GM12874 (cell line): ENCODE measurements around the gene CPN1.

Experiments
- TF ChIP-seq, protein P1 (sequence below): IDR thresholded peaks from 2 replicates; pipeline ENCODE4 v1.5.1; 2011; ENCODE audit warnings: low read depth, mild to moderate bottlenecking, control low read depth, low read length, moderate library complexity; ENCODE audit not compliant: insufficient read depth

The CPN1 gene

DNA sequence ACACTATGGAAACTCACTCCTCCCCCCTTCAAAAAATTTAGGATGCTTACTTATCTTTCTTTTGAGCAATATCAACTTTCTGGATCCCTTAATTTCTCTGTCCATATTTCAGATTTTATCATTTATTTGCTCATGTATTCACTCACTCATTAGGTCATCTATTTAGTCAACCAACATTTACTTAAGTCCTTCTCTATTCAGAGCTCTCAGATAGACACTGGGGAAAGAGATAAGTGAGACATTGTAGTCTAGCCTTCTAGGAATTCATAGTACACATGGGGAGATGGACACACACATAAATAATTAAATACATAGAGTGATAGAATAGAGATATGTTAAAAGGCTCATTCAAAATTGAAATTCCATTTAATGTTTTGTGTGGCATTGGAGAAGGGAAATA, 9.2 kb downstream of the CPN1 start:
- TF ChIP-seq, protein P1, sequence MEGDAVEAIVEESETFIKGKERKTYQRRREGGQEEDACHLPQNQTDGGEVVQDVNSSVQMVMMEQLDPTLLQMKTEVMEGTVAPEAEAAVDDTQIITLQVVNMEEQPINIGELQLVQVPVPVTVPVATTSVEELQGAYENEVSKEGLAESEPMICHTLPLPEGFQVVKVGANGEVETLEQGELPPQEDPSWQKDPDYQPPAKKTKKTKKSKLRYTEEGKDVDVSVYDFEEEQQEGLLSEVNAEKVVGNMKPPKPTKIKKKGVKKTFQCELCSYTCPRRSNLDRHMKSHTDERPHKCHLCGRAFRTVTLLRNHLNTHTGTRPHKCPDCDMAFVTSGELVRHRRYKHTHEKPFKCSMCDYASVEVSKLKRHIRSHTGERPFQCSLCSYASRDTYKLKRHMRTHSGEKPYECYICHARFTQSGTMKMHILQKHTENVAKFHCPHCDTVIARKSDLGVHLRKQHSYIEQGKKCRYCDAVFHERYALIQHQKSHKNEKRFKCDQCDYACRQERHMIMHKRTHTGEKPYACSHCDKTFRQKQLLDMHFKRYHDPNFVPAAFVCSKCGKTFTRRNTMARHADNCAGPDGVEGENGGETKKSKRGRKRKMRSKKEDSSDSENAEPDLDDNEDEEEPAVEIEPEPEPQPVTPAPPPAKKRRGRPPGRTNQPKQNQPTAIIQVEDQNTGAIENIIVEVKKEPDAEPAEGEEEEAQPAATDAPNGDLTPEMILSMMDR, result no peak

GRCh38 chr10:100071529-100071928, 10.1 kb downstream of the CPN1 start:
- TF ChIP-seq, protein P1, result no peak

DNA sequence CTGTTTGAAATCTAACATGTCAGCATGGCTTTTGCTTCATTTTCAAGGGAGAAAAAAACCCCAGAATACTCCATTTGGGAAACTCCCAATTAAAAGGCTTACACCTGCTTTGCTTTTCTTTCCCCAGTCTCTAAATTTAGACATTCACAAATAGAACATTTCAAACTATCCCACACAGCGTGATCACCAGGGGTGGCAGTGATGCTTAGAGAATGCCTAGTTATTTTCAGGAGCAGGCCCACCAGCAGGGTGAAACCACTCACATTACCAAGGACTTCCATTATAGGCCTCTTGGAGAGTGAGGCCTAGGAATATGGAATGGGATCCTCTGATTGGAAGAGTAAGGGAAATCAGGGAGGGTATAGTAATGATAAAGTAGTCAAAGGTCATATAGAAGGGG, 14.2 kb downstream of the CPN1 start:
- TF ChIP-seq, protein P1, result no peak

- TF ChIP-seq, protein P1, result no peak
Observed at GRCh38 chr10:100065084-100065660, 16.5 kb downstream of the CPN1 start.

- TF ChIP-seq, protein P1, result no peak
Observed at GRCh38 chr10:100061401-100061800, 20.3 kb downstream of the CPN1 start.

- TF ChIP-seq, protein P1, result no peak
Observed at GRCh38 chr10:100057948-100058347, 23.7 kb downstream of the CPN1 start.

DNA sequence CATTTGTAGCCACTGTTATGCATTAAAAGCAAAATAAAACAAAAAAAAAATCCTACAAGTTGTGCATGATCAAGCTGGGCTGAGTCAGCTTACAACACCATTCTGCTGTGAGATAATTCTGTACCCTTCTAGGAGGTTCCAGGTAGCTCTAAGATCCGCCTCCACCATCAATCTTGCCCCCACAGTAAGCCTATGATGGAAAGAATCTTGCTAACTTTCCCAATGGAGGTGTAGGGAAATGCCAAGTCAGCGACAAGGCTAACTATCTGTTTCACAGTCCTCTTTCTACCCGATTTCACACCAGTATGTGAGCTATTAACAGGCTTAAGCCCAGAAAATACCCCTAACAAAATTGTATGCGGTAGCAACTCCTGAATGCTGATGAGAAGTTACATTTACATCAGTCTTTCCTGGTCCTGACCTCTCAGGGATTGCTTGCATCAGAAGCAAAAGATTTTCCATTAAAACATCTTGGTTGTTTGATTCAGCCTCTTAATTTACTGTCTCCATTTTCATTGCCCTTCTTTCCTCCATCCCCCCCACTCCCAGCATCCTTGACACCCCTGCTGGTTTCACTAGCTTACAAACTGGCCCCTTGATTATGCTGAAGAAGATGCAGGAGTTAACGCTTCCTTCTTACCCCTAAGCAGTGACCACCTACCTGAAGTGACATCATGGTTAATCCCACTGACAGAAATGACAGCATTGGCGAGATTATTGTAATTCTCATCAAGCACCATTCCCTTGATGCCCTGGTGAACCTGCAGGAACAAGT, 27.8 kb downstream of the CPN1 start:
- TF ChIP-seq, protein P1, result no peak
